WTC11 (cell line): ENCODE data around the gene GPRC5A.

Source experiments
- CTCF ChIP-seq: fragments of 200-600 bp; IDR thresholded peaks from 2 replicates; pipeline ENCODE4 v1.8.0; 2022; ENCODE audit warnings: antibody characterized with exemption
- FOXK1 ChIP-seq: sonication (generic); formaldehyde crosslinking; IDR thresholded peaks from 2 replicates; pipeline ENCODE4 v1.8.0; 2022; ENCODE audit warnings: mild to moderate bottlenecking, moderate library complexity, missing genetic modification reagents
- FOXP4 ChIP-seq: sonication (generic); formaldehyde crosslinking; IDR thresholded peaks from 2 replicates; pipeline ENCODE4 v1.8.0; 2022; ENCODE audit warnings: mild to moderate bottlenecking, missing genetic modification reagents
- GABPB1 ChIP-seq: sonication (generic); formaldehyde crosslinking; IDR thresholded peaks from 2 replicates; pipeline ENCODE4 v1.8.1; 2023; ENCODE audit warnings: mild to moderate bottlenecking, missing genetic modification reagents
- HMGXB4 ChIP-seq: sonication (generic); formaldehyde crosslinking; IDR thresholded peaks from 2 replicates; pipeline ENCODE4 v1.8.1; 2023; ENCODE audit warnings: mild to moderate bottlenecking, moderate library complexity, missing genetic modification reagents
- SP1 ChIP-seq: sonication (generic); formaldehyde crosslinking; conservative IDR thresholded peaks from 2 replicates; pipeline ENCODE4 v1.8.1; 2022; ENCODE audit warnings: missing genetic modification reagents
- STAT6 ChIP-seq: sonication (generic); formaldehyde crosslinking; conservative IDR thresholded peaks from 2 replicates; pipeline ENCODE4 v1.8.1; 2023; ENCODE audit warnings: mild to moderate bottlenecking, low read depth, missing genetic modification reagents, moderate library complexity

GRCh38 chr12:12926571-12927071 lies 35.3 kb downstream of the GPRC5A start:
- no peak for TF ChIP-seq CTCF
- TF ChIP-seq FOXK1 (CRISPR knock-in tag), result no peak
- no peak for TF ChIP-seq SP1 (CRISPR knock-in tag)
- TF ChIP-seq STAT6, result no peak
- TF ChIP-seq GABPB1 (CRISPR knock-in tag), result no peak
- no peak for TF ChIP-seq FOXP4
- TF ChIP-seq HMGXB4 (CRISPR knock-in tag), result no peak
